H1 (cell line): ENCODE data around the gene EGR1. TPM values are rescaled to one million over a fixed set of nuclear protein-coding genes. Genes with fewer than 3 reads are reported as not detected.

Experiments used
- CTCF ChIA-PET: fragments of 300-600 bp; sonication (Branson Sonifier 250); formaldehyde crosslinking; loops from one replicate; lab custom pipeline; 2021; ENCODE audit not compliant: partially characterized antibody; lab: Charles Lee
- POLR2A ChIA-PET: fragments of 300-600 bp; sonication (Branson Sonifier 250); formaldehyde crosslinking; loops from one replicate; lab custom pipeline; 2021; ENCODE audit warnings: inconsistent platforms; ENCODE audit not compliant: partially characterized antibody; lab: Charles Lee
- DNase-seq, 2 experiments: peaks; one replicate each; pipeline versions ENCODE4 v3.0.0 to v3.0.0-alpha.2; 2010 to 2022; ENCODE audit warnings: low spot score in 2 of 2, low read depth in 1 of 2, mixed read lengths in 1 of 2
- FAIRE-seq: peaks from 2 replicates; lab custom pipeline; 2011; peaks lifted over from hg19 to GRCh38; lab: Jason Lieb, UNC
- H2AFZ ChIP-seq: 2 replicates; pipeline ENCODE4 v1.8.1; 2012; ENCODE audit warnings: low read length, inconsistent platforms
- H2AK5ac ChIP-seq: 2 replicates; pipeline ENCODE4 v1.6.1; 2013; ENCODE audit warnings: low read depth, low read length
- H2BK120ac ChIP-seq: replicated peaks from 2 replicates; pipeline ENCODE3; 2013; ENCODE audit warnings: low read depth, low read length, inconsistent platforms
- H2BK12ac ChIP-seq: 2 replicates; pipeline ENCODE4 v1.6.1; 2013; ENCODE audit warnings: low read depth, low read length
- H2BK15ac ChIP-seq: 2 replicates; pipeline ENCODE4 v1.6.1; 2013; ENCODE audit warnings: low read length
- H2BK20ac ChIP-seq: 2 replicates; pipeline ENCODE4 v1.6.1; 2013; ENCODE audit warnings: low read length
- H2BK5ac ChIP-seq: 2 replicates; pipeline ENCODE4 v1.6.1; 2013; ENCODE audit warnings: low read depth, low read length
- H3K14ac ChIP-seq: 2 replicates; pipeline ENCODE4 v1.6.1; 2013; ENCODE audit warnings: inconsistent platforms; ENCODE audit not compliant: insufficient read length
- H3K18ac ChIP-seq: 2 replicates; pipeline ENCODE4 v1.6.1; 2013; ENCODE audit warnings: low read length; ENCODE audit errors: extremely low read depth
- H3K23ac ChIP-seq: 2 replicates; pipeline ENCODE4 v1.6.1; 2013; ENCODE audit warnings: inconsistent platforms; ENCODE audit not compliant: insufficient read length
- H3K23me2 ChIP-seq: 2 replicates; pipeline ENCODE4 v1.6.1; 2013; ENCODE audit warnings: low read depth, low read length
- H3K27ac ChIP-seq: 2 replicates; pipeline ENCODE4 v1.6.1; 2011; ENCODE audit warnings: low read depth, low read length, inconsistent platforms
- H3K27me3 ChIP-seq, 4 experiments: replicated peaks in 1 of 4; 1 replicate in 1 of 4; 2 replicates in 3 of 4; pipeline versions ENCODE4 v1.6.1 to v1.8.1; 2011 to 2013; ENCODE audit warnings: low read length in 3 of 4, mild to moderate bottlenecking in 3 of 4, inconsistent platforms in 2 of 4, mixed read lengths in 2 of 4, moderate library complexity in 1 of 4; ENCODE audit not compliant: control insufficient read depth in 3 of 4, insufficient read depth in 3 of 4; ENCODE audit errors: extremely low read depth in 1 of 4
- H3K36me3 ChIP-seq, 4 experiments: 2 replicates each; pipeline versions ENCODE4 v1.6.1 to v1.8.1; 2011 to 2013; ENCODE audit warnings: mild to moderate bottlenecking in 4 of 4, low read length in 3 of 4, moderate library complexity in 2 of 4, control low read depth in 1 of 4, inconsistent platforms in 1 of 4; ENCODE audit not compliant: insufficient read depth in 4 of 4, control insufficient read depth in 2 of 4
- H3K4ac ChIP-seq: replicated peaks from 2 replicates; pipeline ENCODE3; 2013; ENCODE audit warnings: low read length, low read depth, mixed read lengths, inconsistent platforms; ENCODE audit not compliant: insufficient read length
- H3K4me1 ChIP-seq, 4 experiments: replicated peaks in 1 of 4; 1 replicate in 1 of 4; 2 replicates in 3 of 4; pipeline versions ENCODE4 v1.6.1 to v1.8.1; 2011 to 2013; ENCODE audit warnings: low read length in 3 of 4, inconsistent platforms in 2 of 4, mixed read lengths in 1 of 4; ENCODE audit not compliant: insufficient read depth in 4 of 4, control insufficient read depth in 3 of 4
- H3K4me2 ChIP-seq, 2 experiments: 2 replicates each; pipeline versions ENCODE4 v1.6.1 to v1.8.1; 2011 to 2013; ENCODE audit warnings: low read depth in 2 of 2, low read length in 2 of 2, control low read depth in 1 of 2, inconsistent platforms in 1 of 2, mild to moderate bottlenecking in 1 of 2; ENCODE audit not compliant: insufficient read depth in 1 of 2
- H3K4me3 ChIP-seq, 4 experiments: fragments of 200-600, 300-600 bp in 1 of 4; sonication (generic), shearing (Covaris generic), sonication (Bioruptor Twin) in 1 of 4; 2 replicates each; pipeline versions ENCODE4 v1.5.1 to v1.8.1; 2011 to 2016; ENCODE audit warnings: low read length in 4 of 4, low read depth in 3 of 4, control low read depth in 2 of 4, inconsistent platforms in 2 of 4, mild to moderate bottlenecking in 2 of 4, mixed read lengths in 1 of 4, moderate library complexity in 1 of 4; ENCODE audit not compliant: insufficient read depth in 2 of 4; ENCODE audit errors: extremely low read depth in 1 of 4
- H3K56ac ChIP-seq: replicated peaks from 2 replicates; pipeline ENCODE3; 2013; ENCODE audit warnings: low read depth, mild to moderate bottlenecking, mixed read lengths, low read length, inconsistent platforms; ENCODE audit not compliant: insufficient read length
- H3K79me1 ChIP-seq: 2 replicates; pipeline ENCODE4 v1.6.1; 2013; ENCODE audit warnings: low read depth, low read length, control low read depth
- H3K79me2 ChIP-seq, 2 experiments: 2 replicates each; pipeline versions ENCODE4 v1.6.1 to v1.8.1; 2012 to 2013; ENCODE audit warnings: low read length in 2 of 2, mild to moderate bottlenecking in 2 of 2, inconsistent platforms in 1 of 2; ENCODE audit not compliant: insufficient read depth in 2 of 2, control insufficient read depth in 1 of 2
- H3K9ac ChIP-seq, 4 experiments: replicated peaks in 1 of 4; 1 replicate in 1 of 4; 2 replicates in 3 of 4; pipeline versions ENCODE4 v1.6.1 to v1.8.1; 2011 to 2013; ENCODE audit warnings: low read depth in 3 of 4, low read length in 3 of 4, control low read depth in 2 of 4, mild to moderate bottlenecking in 2 of 4, moderate library complexity in 2 of 4, inconsistent platforms in 1 of 4; ENCODE audit errors: extremely low read depth in 1 of 4
- H3K9me3 ChIP-seq, 2 experiments: 2 replicates each; pipeline versions ENCODE4 v1.6.1 to v1.8.1; 2012 to 2013; ENCODE audit warnings: mild to moderate bottlenecking in 2 of 2, moderate library complexity in 2 of 2, control low read depth in 1 of 2, inconsistent platforms in 1 of 2, low read depth in 1 of 2, low read length in 1 of 2, mixed read lengths in 1 of 2; ENCODE audit not compliant: insufficient read depth in 2 of 2
- H4K20me1 ChIP-seq, 2 experiments: replicated peaks in 1 of 2; 2 replicates each; pipeline versions ENCODE3 to v1.8.1; 2011 to 2013; ENCODE audit warnings: inconsistent platforms in 2 of 2, low read length in 2 of 2, mild to moderate bottlenecking in 1 of 2; ENCODE audit not compliant: insufficient read depth in 2 of 2, control insufficient read depth in 1 of 2
- H4K5ac ChIP-seq: 2 replicates; pipeline ENCODE4 v1.6.1; 2013; ENCODE audit warnings: low read length, low read depth, mixed read lengths, inconsistent platforms; ENCODE audit not compliant: insufficient read length
- H4K8ac ChIP-seq: 2 replicates; pipeline ENCODE4 v1.8.0; 2013; ENCODE audit warnings: mild to moderate bottlenecking, moderate library complexity, low read length, inconsistent platforms; ENCODE audit not compliant: insufficient read depth; ENCODE audit errors: extremely low read depth
- H4K91ac ChIP-seq: replicated peaks from 2 replicates; pipeline ENCODE3; 2013; ENCODE audit warnings: low read length, mixed read lengths, inconsistent platforms; ENCODE audit not compliant: insufficient read length
- GABPA ChIP-seq: IDR thresholded peaks from 2 replicates; pipeline ENCODE4 v1.6.1; 2011; ENCODE audit warnings: mild to moderate bottlenecking, low read length, moderate library complexity, borderline replicate concordance; ENCODE audit not compliant: insufficient read depth
- RNF2 ChIP-seq: fragments of 200-900, 300-1000 bp; sonication (generic); IDR thresholded peaks from 2 replicates; pipeline ENCODE4 v1.7.1; 2016; ENCODE audit warnings: borderline replicate concordance, low read depth, mild to moderate bottlenecking, antibody characterized with exemption, low read length; ENCODE audit not compliant: poor library complexity, severe bottlenecking; ENCODE audit errors: missing control alignments
- SP1 ChIP-seq: IDR thresholded peaks from 2 replicates; pipeline ENCODE4 v1.6.1; 2011; ENCODE audit warnings: low read depth, low read length
- WGBS, 2 experiments: shearing (Covaris generic) in 1 of 2; methylation state at CpG; one replicate each; pipeline versions ENCODE4 v1.1.6 to v1.1.7; 2013 to 2015; ENCODE audit warnings: low lambda C conversion rate in 2 of 2, mixed read lengths in 2 of 2, inconsistent platforms in 1 of 2, low coverage in 1 of 2, missing lambda C conversion rate in 1 of 2; ENCODE audit not compliant: insufficient replicate concordance in 2 of 2, insufficient coverage in 1 of 2, insufficient read length in 1 of 2; ENCODE audit errors: extremely low coverage in 1 of 2, missing lambda C conversion rate in 1 of 2; 5-methylcytosine and 5-hydroxymethylcytosine counted together
- polyA plus RNA-seq, 7 experiments: library from polyadenylated mRNA; depleted of rRNA in 3 of 7; stranded (reverse) in 5 of 7; unstranded in 2 of 7; fragments of >200 nt in 5 of 7; fragments of 200-250 nt in 2 of 7; gene quantifications; 1 replicate in 5 of 7; 2 replicates in 1 of 7; 4 replicates in 1 of 7; pipeline versions ENCODE4 v1.2.1 to v1.2.3, GENCODE V29; 2011 to 2013; ENCODE audit warnings: missing spikeins in 2 of 7, mixed read lengths in 2 of 7
- total RNA-seq: library from RNA; stranded (reverse); fragmentation: NEBNext Ultra II Directional; extraction: Animal tissue kit (Norgen Biotek cat#: 25700); gene quantifications from 2 replicates; pipeline ENCODE4 v1.2.1, GENCODE V29; 2021

EGR1 gene
- total and polyA plus RNA-seq, 2 of the 8 experiments (the other 6 are each of a cell fraction or from before 2014, with no cell fraction given): 16.2 to 35.5 TPM

DNA sequence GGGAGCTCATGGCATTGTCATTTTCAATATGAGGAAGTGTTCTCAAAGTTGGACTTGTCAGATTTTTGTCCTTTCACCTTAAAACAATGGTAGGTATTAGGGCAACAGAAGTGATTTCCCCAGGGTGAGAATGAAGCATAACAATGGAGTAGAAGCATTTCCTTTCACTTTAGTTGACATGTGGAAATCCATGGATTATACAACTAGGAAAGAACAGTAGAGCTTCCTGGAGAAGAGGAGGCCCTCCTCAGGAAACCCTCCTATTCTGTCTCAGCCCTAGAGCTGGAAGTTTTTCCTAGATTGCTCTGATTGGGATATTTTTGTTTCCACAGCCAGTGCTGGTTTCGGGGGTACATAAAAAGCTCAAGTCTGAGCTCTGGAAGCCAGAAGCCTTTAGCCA lies 40.2 kb upstream of the EGR1 start:
- Histone ChIP-seq H3K4ac (no peak overlapping the region), H3K18ac (no peak overlapping the region), H2AFZ (no peak overlapping the region), H2AK5ac (no peak overlapping the region), H3K9ac (no peak overlapping the region), H3K36me3 (peaks cover 11 to 78% (median 51%) of the 10 kb centered on the region in 4 experiments), H3K4me1 (no peaks in the 10 kb centered on the region), H2BK120ac (no peak overlapping the region), H3K4me3 (no peak overlapping the region), H3K27me3 (no peaks in the 10 kb centered on the region), H2BK20ac (no peak overlapping the region), H4K91ac (no peak overlapping the region), H4K20me1 (no peaks in the 10 kb centered on the region), H3K79me2 (no peaks in the 10 kb centered on the region), H3K14ac (no peak overlapping the region), H3K23me2 (no peaks in the 10 kb centered on the region), H2BK12ac (no peak overlapping the region), H2BK15ac (no peak overlapping the region), H3K23ac (no peak overlapping the region), H4K8ac (no peak overlapping the region), H3K27ac (no peak overlapping the region), H3K56ac (no peak overlapping the region), H3K9me3 (no peaks in the 10 kb centered on the region), H2BK5ac (no peak overlapping the region), H3K79me1 (no peaks in the 10 kb centered on the region), H3K4me2 (no peak overlapping the region), H4K5ac (no peak overlapping the region)
- TF ChIP-seq SP1 (no peak), GABPA (no peak), RNF2 (no peak)
- CTCF ChIA-PET: interaction anchor here (0.6 to 1.0 kb wide), 4 partner anchors 13 to 716 kb away, joined by 3 to 4 read pairs (median 3); no protein-coding TSS in a partner anchor
- DNase-seq (no peak), FAIRE-seq (no peak)
- 85% methylated on average over 1 of the region's 1 CpG; no CpG with 5 or more reads in 1 of the 2 experiments for WGBS, 2 experiments
- POLR2A ChIA-PET: interaction anchor here (0.9 to 1.6 kb wide), 3 partner anchors 13 to 150 kb away, joined by 3 to 6 read pairs (median 4); partner anchors contain the start of gene HSPA9
